Transverse colon (tissue), 4 donors: ENCODE results near the gene PLPPR2. TPM values are rescaled to one million over a fixed set of nuclear protein-coding genes. Genes with fewer than 3 reads are reported as not detected.

Experiments used
- DNase-seq: peaks from one replicate; pipeline ENCODE4 v3.0.0-alpha.2; 2019
- H3K27ac ChIP-seq, 4 donors: fragments of 200-600 bp; sonication (generic); 2 replicates each; pipeline ENCODE4 v1.5.1; 2016 to 2018; ENCODE audit warnings: inconsistent platforms in 4 of 4
- H3K27me3 ChIP-seq: fragments of 200-600 bp; sonication (generic); 2 replicates; pipeline ENCODE4 v1.5.1; 2017; ENCODE audit warnings: inconsistent platforms
- H3K36me3 ChIP-seq, 4 donors: fragments of 200-600 bp; sonication (generic); 2 replicates each; pipeline ENCODE4 v1.5.1; 2017 to 2019; ENCODE audit warnings: inconsistent platforms in 4 of 4
- H3K4me1 ChIP-seq, 4 donors: fragments of 200-600 bp; sonication (generic); 2 replicates each; pipeline ENCODE4 v1.5.1; 2017 to 2020; ENCODE audit warnings: inconsistent platforms in 4 of 4
- H3K4me3 ChIP-seq, 4 donors: fragments of 200-600 bp; sonication (generic); 1 replicate in 1 of 4; 2 replicates in 3 of 4; pipeline versions ENCODE4 v1.5.1 to v1.6.1; 2017 to 2019; ENCODE audit warnings: inconsistent platforms in 4 of 4
- H3K9me3 ChIP-seq, 2 donors: fragments of 200-600 bp; sonication (generic); 2 replicates each; pipeline ENCODE4 v1.5.1; 2017 to 2019; ENCODE audit warnings: inconsistent platforms in 2 of 2
- EP300 ChIP-seq: sonication (generic); formaldehyde crosslinking; IDR thresholded peaks from one replicate; pipeline ENCODE4 v1.6.1; 2017; ENCODE audit warnings: antibody characterized with exemption, low read depth
- POLR2A ChIP-seq: fragments of 450-650 bp; IDR thresholded peaks from one replicate; pipeline ENCODE4 v1.6.1; 2016; ENCODE audit warnings: antibody characterized with exemption, mild to moderate bottlenecking, moderate library complexity
- POLR2AphosphoS5 ChIP-seq, 3 donors: sonication (generic); formaldehyde crosslinking; IDR thresholded peaks; one replicate each; pipeline ENCODE4 v1.6.1; 2016; ENCODE audit warnings: antibody characterized with exemption in 3 of 3
- WGBS, 2 donors: methylation state at CpG; one replicate each; pipeline ENCODE4 v1.1.5; 2018; ENCODE audit warnings: low coverage in 1 of 2; 5-methylcytosine and 5-hydroxymethylcytosine counted together
- in situ Hi-C, 4 donors: fragments of 200-750 bp; cut with MboI; loops; one replicate each; pipeline versions ENCODE4 v1.15.0 to v1.15.1; 2017; ENCODE audit warnings: low sequenced_read_pairs in 3 of 4, low pct_ligation_motif_present in 1 of 4, low pct_unique_long_range_greater_than_20kb in 1 of 4
- intact Hi-C: fragments of 100-400 bp; cut with DNase I; formaldehyde crosslinking; loops from one replicate; pipeline ENCODE4 v1.15.1; 2023; ENCODE audit warnings: low total_unique reads
- total RNA-seq, 4 donors: library from RNA; depleted of rRNA; stranded (reverse); fragments of >200 nt; gene quantifications; one replicate each; pipeline ENCODE4 v1.1.0, GENCODE V29; 2016
- TF ChIP-seq, protein P1 (sequence below), 5 experiments: fragments of 200-600 bp in 3 of 5; fragments of 450-650 bp in 2 of 5; sonication (generic) in 3 of 5; IDR thresholded peaks; 1 replicate in 2 of 5; 2 replicates in 3 of 5; pipeline ENCODE4 v1.5.1; 2016 to 2017; ENCODE audit warnings: antibody characterized with exemption in 5 of 5, inconsistent platforms in 3 of 5, mild to moderate bottlenecking in 2 of 5, moderate library complexity in 1 of 5

The PLPPR2 gene
- total RNA-seq, 4 donors from 2014 or later = 6.3 to 51.7 (median 11.5) TPM

DNA sequence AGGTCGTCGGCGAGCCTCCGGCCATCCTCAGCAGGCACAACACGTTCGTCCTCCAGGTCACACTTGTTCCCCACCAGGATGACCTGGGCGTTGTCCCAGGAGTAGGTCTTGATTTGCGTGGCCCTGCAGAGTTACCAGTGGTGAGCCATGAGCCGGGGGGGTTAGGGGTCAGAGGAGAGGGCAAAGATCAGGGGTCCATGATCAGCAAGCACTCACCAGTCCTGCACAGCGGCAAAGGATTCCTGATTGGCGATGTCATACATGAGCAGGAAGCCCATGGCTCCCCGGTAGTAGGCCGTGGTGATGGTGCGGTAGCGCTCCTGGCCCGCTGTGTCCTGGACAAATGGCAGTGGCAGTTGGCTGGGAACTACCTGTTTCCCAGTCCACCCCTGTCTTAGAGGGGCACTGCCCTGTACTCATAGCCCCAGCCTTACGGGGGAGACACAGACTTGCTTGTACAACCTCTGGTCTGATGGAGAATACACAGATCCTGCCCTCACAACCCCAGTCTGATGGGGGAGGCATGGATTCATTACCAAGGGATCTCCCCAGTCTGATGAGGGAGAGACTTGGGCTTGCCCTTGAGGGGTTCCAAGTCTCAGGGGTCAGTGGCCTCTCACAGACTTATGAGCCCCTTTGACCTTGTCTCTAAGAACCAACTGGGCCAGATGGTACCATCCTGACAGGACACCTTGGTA, 19.6 kb upstream of the PLPPR2 start:
- no peak for TF ChIP-seq POLR2AphosphoS5 (IDR thresholded peaks at IDR 0.05)
- no peak for TF ChIP-seq EP300
- TF ChIP-seq, protein P1, sequence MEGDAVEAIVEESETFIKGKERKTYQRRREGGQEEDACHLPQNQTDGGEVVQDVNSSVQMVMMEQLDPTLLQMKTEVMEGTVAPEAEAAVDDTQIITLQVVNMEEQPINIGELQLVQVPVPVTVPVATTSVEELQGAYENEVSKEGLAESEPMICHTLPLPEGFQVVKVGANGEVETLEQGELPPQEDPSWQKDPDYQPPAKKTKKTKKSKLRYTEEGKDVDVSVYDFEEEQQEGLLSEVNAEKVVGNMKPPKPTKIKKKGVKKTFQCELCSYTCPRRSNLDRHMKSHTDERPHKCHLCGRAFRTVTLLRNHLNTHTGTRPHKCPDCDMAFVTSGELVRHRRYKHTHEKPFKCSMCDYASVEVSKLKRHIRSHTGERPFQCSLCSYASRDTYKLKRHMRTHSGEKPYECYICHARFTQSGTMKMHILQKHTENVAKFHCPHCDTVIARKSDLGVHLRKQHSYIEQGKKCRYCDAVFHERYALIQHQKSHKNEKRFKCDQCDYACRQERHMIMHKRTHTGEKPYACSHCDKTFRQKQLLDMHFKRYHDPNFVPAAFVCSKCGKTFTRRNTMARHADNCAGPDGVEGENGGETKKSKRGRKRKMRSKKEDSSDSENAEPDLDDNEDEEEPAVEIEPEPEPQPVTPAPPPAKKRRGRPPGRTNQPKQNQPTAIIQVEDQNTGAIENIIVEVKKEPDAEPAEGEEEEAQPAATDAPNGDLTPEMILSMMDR (IDR thresholded peaks at IDR 0.05) = no peak
- TF ChIP-seq POLR2A = no peak
- Histone ChIP-seq H3K27ac (no peak overlapping the region), H3K27me3 (no peaks in the 10 kb centered on the region), H3K9me3 (no peaks in the 10 kb centered on the region), H3K4me3 (no peak overlapping the region), H3K4me1 (peaks cover 10 to 23% (median 22%) of the 10 kb centered on the region in 4 donors), H3K36me3 (peaks cover 0 to 28% (median 6%) of the 10 kb centered on the region in 4 donors)
- WGBS, 2 donors = 95% methylated on average over 17 of the region's 17 CpGs; no CpG with 5 or more reads in 1 of the 2 donors
- intact Hi-C loops (no loop called here), in situ Hi-C loops (no loop called here)
- no peak for DNase-seq

DNA sequence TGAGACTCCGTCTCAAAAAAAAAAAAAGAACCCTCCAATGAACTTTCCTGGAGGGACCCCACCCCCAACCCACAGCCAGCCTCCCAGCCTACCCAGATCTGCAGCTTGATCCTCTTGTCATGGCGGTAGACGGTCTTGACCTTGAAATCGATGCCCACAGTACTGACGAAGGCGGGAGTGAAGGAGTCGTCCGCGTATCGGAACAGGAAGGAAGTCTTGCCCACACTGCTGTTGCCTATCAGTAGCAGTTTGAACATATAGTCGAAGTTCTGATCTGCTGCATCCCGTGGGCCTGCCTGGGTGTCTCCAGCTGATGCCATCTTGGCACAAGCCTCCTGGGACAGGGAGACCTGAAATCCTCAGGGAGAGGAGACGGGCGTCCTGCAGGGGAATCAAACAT, 18.2 kb upstream of the PLPPR2 start:
- TF ChIP-seq EP300 = no peak
- Histone ChIP-seq H3K27ac (no peak overlapping the region), H3K4me3 (no peak overlapping the region), H3K9me3 (no peaks in the 10 kb centered on the region), H3K4me1 (peaks cover 10 to 23% (median 22%) of the 10 kb centered on the region in 4 donors), H3K36me3 (peaks cover 0 to 21% (median 6%) of the 10 kb centered on the region in 4 donors), H3K27me3 (no peaks in the 10 kb centered on the region)
- intact Hi-C loops (no loop called here), in situ Hi-C loops (no loop called here)
- no peak for DNase-seq
- WGBS, 2 donors = 74 to 78% methylated on average over 10 to 14 of the region's 14 CpGs

DNA sequence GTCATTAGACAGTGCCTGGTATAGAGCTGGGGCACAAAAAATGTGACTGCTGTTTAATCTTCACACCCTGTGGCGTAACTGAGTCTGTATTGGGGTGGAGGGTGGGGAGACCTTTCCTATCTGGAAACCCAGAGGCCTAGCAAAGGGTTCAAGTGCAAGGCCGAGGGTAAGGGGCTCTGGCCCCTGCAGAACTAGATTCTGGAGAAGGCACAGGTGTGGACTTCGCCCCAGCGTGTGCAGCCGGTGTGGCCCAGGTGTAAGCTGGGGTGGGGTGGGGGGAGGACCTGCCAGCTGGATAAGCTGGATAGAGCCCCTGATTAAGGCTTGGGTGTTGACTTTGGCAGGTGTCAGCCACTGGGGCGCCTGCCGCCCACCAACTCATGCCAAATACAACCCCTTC, 17.1 kb upstream of the PLPPR2 start:
- Histone ChIP-seq H3K4me1 (peaks cover 10 to 23% (median 22%) of the 10 kb centered on the region in 4 donors), H3K27me3 (no peaks in the 10 kb centered on the region), H3K4me3 (peak overlapping the region in 2 of 4 donors; percentile 70 to 82), H3K36me3 (peaks cover 0 to 21% (median 2%) of the 10 kb centered on the region in 4 donors), H3K9me3 (no peaks in the 10 kb centered on the region), H3K27ac (peak overlapping the region; percentile 79 to 93 (median 90))
- TF ChIP-seq POLR2A (no peak), EP300 (no peak), POLR2AphosphoS5 (IDR thresholded peaks at IDR 0.05) (no peak)
- TF ChIP-seq, protein P1 (IDR thresholded peaks at IDR 0.05) = no peak
- DNase-seq = peak; percentile 54
- in situ Hi-C loops = no loop called here
- WGBS, 2 donors = 20 to 69% methylated on average over 1 to 4 of the region's 7 CpGs
- intact Hi-C loops = no loop called here

DNA sequence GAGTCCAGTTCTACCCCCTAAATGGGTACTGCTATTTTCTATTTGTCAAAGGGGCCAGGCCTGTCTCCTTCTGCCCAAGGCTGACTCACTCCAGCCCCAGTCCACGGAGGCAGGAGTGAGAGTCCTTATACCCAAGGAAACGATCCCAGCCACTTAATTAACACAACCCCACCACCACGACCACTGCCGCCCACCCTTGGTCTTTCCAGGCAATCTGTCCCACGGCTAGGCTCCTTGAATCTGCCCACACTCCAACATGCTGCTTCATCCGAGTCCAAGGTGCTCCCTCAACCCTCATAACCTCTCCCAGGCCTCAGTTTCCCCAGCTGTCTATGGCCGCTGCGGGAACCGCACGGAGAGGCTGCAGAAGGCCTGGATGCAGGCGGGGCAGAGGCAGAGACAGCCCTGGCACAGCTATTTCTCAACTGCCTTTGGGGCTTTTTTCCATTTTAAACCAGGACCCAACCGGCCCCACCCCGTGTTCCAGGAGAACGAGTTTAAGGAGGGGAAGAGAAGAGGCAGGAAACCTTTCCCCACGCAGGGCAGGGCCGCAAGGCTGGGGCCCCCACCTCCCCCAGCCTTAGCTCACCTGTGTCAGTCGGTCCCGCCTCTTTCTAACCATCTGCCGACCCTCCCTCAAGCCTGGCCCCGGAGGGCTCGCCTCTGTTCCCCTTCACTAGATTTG, 16.5 kb upstream of the PLPPR2 start:
- intact Hi-C loops = no loop called here
- no peak for DNase-seq
- Histone ChIP-seq H3K4me1 (peaks cover 10 to 26% (median 24%) of the 10 kb centered on the region in 4 donors), H3K9me3 (no peaks in the 10 kb centered on the region), H3K36me3 (peaks cover 0 to 18% (median 2%) of the 10 kb centered on the region in 4 donors), H3K4me3 (peak overlapping the region; percentile 70 to 88 (median 82)), H3K27ac (peak overlapping the region; percentile 79 to 93 (median 90)), H3K27me3 (no peaks in the 10 kb centered on the region)
- in situ Hi-C loops = no loop called here
- TF ChIP-seq POLR2A (no peak), POLR2AphosphoS5 (IDR thresholded peaks at IDR 0.05) (no peak), EP300 (no peak)
- TF ChIP-seq, protein P1 (IDR thresholded peaks at IDR 0.05) = no peak
- 13 to 16% methylated on average over 3 to 21 of the region's 21 CpGs for WGBS, 2 donors
